Activated CD8-positive, alpha-beta T cell treated with anti-CD3 and anti-CD28 coated beads, Interleukin-2, amount 10 ng/mL, durations not matched to agents 7 days and 5 days (primary cell): ENCODE results near the gene MACC1. TPM values are rescaled to one million over a fixed set of nuclear protein-coding genes. Genes with fewer than 3 reads are reported as not detected.

Experiments
- ATAC-seq: fragments of 150-1000 bp; cut with Tn5 transposase; one replicate; pipeline ENCODE4 v1.10.0; 2021; ENCODE audit warnings: moderate library complexity
- CTCF ChIA-PET: fragments of 350-600 bp; sonication (Branson Sonifier 250); formaldehyde crosslinking; loops from one replicate; lab custom pipeline; 2021; ENCODE audit warnings: antibody characterized with exemption; lab: Charles Lee
- POLR2A ChIA-PET: fragments of 350-600 bp; sonication (Branson Sonifier 250); formaldehyde crosslinking; loops from one replicate; lab custom pipeline; 2021; ENCODE audit warnings: antibody characterized with exemption; lab: Charles Lee
- DNase-seq: peaks from one replicate; pipeline ENCODE4 v3.0.0-alpha.2; 2020
- H3K27ac Mint-ChIP-seq: one replicate; pipeline ENCODE4 v1.8.0; 2021; ENCODE audit warnings: mild to moderate bottlenecking, mixed read lengths
- H3K27me3 Mint-ChIP-seq: one replicate; pipeline ENCODE4 v1.8.0; 2021; ENCODE audit warnings: low read depth, mixed read lengths
- H3K36me3 Mint-ChIP-seq: one replicate; pipeline ENCODE4 v1.8.0; 2021; ENCODE audit warnings: low read depth, mixed read lengths
- H3K4me1 Mint-ChIP-seq: one replicate; pipeline ENCODE4 v1.8.0; 2021; ENCODE audit warnings: low read depth, mixed read lengths
- H3K4me3 Mint-ChIP-seq: one replicate; pipeline ENCODE4 v1.8.0; 2021; ENCODE audit warnings: mild to moderate bottlenecking, mixed read lengths
- H3K9me3 Mint-ChIP-seq: one replicate; pipeline ENCODE4 v1.8.0; 2022; ENCODE audit warnings: mixed read lengths; ENCODE audit not compliant: insufficient read depth
- total RNA-seq, 2 experiments: library from RNA; stranded (reverse); gene quantifications; one replicate each; pipeline ENCODE4 v1.2.3, GENCODE V29; 2021

MACC1 gene
- under 1 TPM; 0.39 to 0.55 TPM for total RNA-seq

- Mint-ChIP-seq H3K27me3 (no peaks in the 10 kb centered on the region), H3K4me3 (peak within 1 kb of the TSS; percentile 30), H3K36me3 (no peaks in the 10 kb centered on the region), H3K4me1 (peaks cover 5% of the 10 kb centered on the region), H3K27ac (no peak within 1 kb of the TSS), H3K9me3 (no peaks in the 10 kb centered on the region)
- POLR2A ChIA-PET: no interaction called here
- DNase-seq (peak; percentile 39), ATAC-seq (peak; percentile 78)
- CTCF ChIA-PET: no interaction called here
Measured at GRCh38 chr7:20217193-20217948, at the start of gene MACC1. Gene MACC1 (minus strand): TSS chr7:20217384. CDS start chr7:20161862, 55,522 bp downstream.

GRCh38 chr7:20264623-20265022, 47.4 kb upstream of the MACC1 start:
- H3K4me3 Mint-ChIP-seq: no peak overlapping the region
- H3K9me3 Mint-ChIP-seq: no peaks in the 10 kb centered on the region
- ChIA-PET POLR2A (no interaction called here), CTCF (no interaction called here)
- no peaks in the 10 kb centered on the region for H3K4me1 Mint-ChIP-seq
- ATAC-seq: no peak
- peaks cover 4% of the 10 kb centered on the region for H3K27me3 Mint-ChIP-seq
- H3K36me3 Mint-ChIP-seq: no peaks in the 10 kb centered on the region
- no peak for DNase-seq
- no peak overlapping the region for H3K27ac Mint-ChIP-seq

- Mint-ChIP-seq H3K27me3 (peaks cover 5% of the 10 kb centered on the region), H3K4me3 (no peak overlapping the region), H3K36me3 (no peaks in the 10 kb centered on the region), H3K4me1 (no peaks in the 10 kb centered on the region), H3K27ac (no peak overlapping the region), H3K9me3 (no peaks in the 10 kb centered on the region)
- ATAC-seq (no peak), DNase-seq (no peak)
- CTCF ChIA-PET: no interaction called here
- POLR2A ChIA-PET: no interaction called here
Measured at GRCh38 chr7:20260223-20260622, 43.0 kb upstream of the MACC1 start.

- ATAC-seq: no peak
- no peak for DNase-seq
- Mint-ChIP-seq H3K27ac (no peak overlapping the region), H3K36me3 (no peaks in the 10 kb centered on the region), H3K27me3 (peaks cover 5% of the 10 kb centered on the region), H3K9me3 (no peaks in the 10 kb centered on the region), H3K4me3 (no peak overlapping the region), H3K4me1 (no peaks in the 10 kb centered on the region)
- CTCF ChIA-PET: no interaction called here
- POLR2A ChIA-PET: no interaction called here
Measured at GRCh38 chr7:20257212-20257611, 40.0 kb upstream of the MACC1 start.

GRCh38 chr7:20249920-20250319, 32.7 kb upstream of the MACC1 start:
- no peak for ATAC-seq
- no peaks in the 10 kb centered on the region for H3K27me3 Mint-ChIP-seq
- no peak overlapping the region for H3K4me3 Mint-ChIP-seq
- ChIA-PET CTCF (no interaction called here), POLR2A (no interaction called here)
- H3K36me3 Mint-ChIP-seq: no peaks in the 10 kb centered on the region
- no peaks in the 10 kb centered on the region for H3K4me1 Mint-ChIP-seq
- no peaks in the 10 kb centered on the region for H3K9me3 Mint-ChIP-seq
- H3K27ac Mint-ChIP-seq: no peak overlapping the region
- DNase-seq: no peak

- DNase-seq (no peak), ATAC-seq (no peak)
- ChIA-PET POLR2A (no interaction called here), CTCF (no interaction called here)
- Mint-ChIP-seq H3K27me3 (no peaks in the 10 kb centered on the region), H3K9me3 (no peaks in the 10 kb centered on the region), H3K27ac (no peak overlapping the region), H3K36me3 (no peaks in the 10 kb centered on the region), H3K4me1 (no peaks in the 10 kb centered on the region), H3K4me3 (no peak overlapping the region)
Measured at GRCh38 chr7:20249376-20249775, 32.2 kb upstream of the MACC1 start.

- no peaks in the 10 kb centered on the region for H3K27me3 Mint-ChIP-seq
- ATAC-seq (no peak), DNase-seq (no peak)
- no peaks in the 10 kb centered on the region for H3K9me3 Mint-ChIP-seq
- ChIA-PET POLR2A (no interaction called here), CTCF (no interaction called here)
- no peak overlapping the region for H3K27ac Mint-ChIP-seq
- no peaks in the 10 kb centered on the region for H3K36me3 Mint-ChIP-seq
- no peak overlapping the region for H3K4me3 Mint-ChIP-seq
- no peaks in the 10 kb centered on the region for H3K4me1 Mint-ChIP-seq
Measured at GRCh38 chr7:20246236-20246635, 29.1 kb upstream of the MACC1 start.

GRCh38 chr7:20244334-20245120, 27.3 kb upstream of the MACC1 start:
- no peaks in the 10 kb centered on the region for H3K9me3 Mint-ChIP-seq
- POLR2A ChIA-PET: no interaction called here
- DNase-seq (no peak), ATAC-seq (no peak)
- CTCF ChIA-PET: no interaction called here
- no peak overlapping the region for H3K4me3 Mint-ChIP-seq
- no peaks in the 10 kb centered on the region for H3K27me3 Mint-ChIP-seq
- H3K36me3 Mint-ChIP-seq: no peaks in the 10 kb centered on the region
- no peak overlapping the region for H3K27ac Mint-ChIP-seq
- no peaks in the 10 kb centered on the region for H3K4me1 Mint-ChIP-seq

GRCh38 chr7:20241911-20242261, 24.7 kb upstream of the MACC1 start:
- no peaks in the 10 kb centered on the region for H3K27me3 Mint-ChIP-seq
- H3K4me1 Mint-ChIP-seq: peaks cover 7% of the 10 kb centered on the region
- H3K9me3 Mint-ChIP-seq: no peaks in the 10 kb centered on the region
- H3K36me3 Mint-ChIP-seq: no peaks in the 10 kb centered on the region
- ChIA-PET POLR2A (no interaction called here), CTCF (no interaction called here)
- ATAC-seq (no peak), DNase-seq (no peak)
- no peak overlapping the region for H3K27ac Mint-ChIP-seq
- H3K4me3 Mint-ChIP-seq: no peak overlapping the region

GRCh38 chr7:20241194-20241910, 24.2 kb upstream of the MACC1 start:
- Mint-ChIP-seq H3K4me1 (peaks cover 7% of the 10 kb centered on the region), H3K36me3 (no peaks in the 10 kb centered on the region)

GRCh38 chr7:20240080-20240926, 23.1 kb upstream of the MACC1 start:
- no peak overlapping the region for H3K4me3 Mint-ChIP-seq

More at GRCh38 chr7:20241194-20241910, 24.2 kb upstream of the MACC1 start:
- no peak for DNase-seq
- H3K4me3 Mint-ChIP-seq: no peak overlapping the region
- CTCF ChIA-PET: no interaction called here
- no peak overlapping the region for H3K27ac Mint-ChIP-seq
- no peak for ATAC-seq
- no peaks in the 10 kb centered on the region for H3K27me3 Mint-ChIP-seq
- H3K9me3 Mint-ChIP-seq: no peaks in the 10 kb centered on the region
- POLR2A ChIA-PET: no interaction called here

More at GRCh38 chr7:20240080-20240926, 23.1 kb upstream of the MACC1 start:
- H3K27ac Mint-ChIP-seq: no peak overlapping the region
- DNase-seq (no peak), ATAC-seq (no peak)
- CTCF ChIA-PET: no interaction called here
- POLR2A ChIA-PET: no interaction called here
- no peaks in the 10 kb centered on the region for H3K9me3 Mint-ChIP-seq
- H3K27me3 Mint-ChIP-seq: no peaks in the 10 kb centered on the region
- H3K4me1 Mint-ChIP-seq: peaks cover 7% of the 10 kb centered on the region
- no peaks in the 10 kb centered on the region for H3K36me3 Mint-ChIP-seq
